Measurements from ENCODE around the gene RNASE7.

RNASE7 gene, protein sequence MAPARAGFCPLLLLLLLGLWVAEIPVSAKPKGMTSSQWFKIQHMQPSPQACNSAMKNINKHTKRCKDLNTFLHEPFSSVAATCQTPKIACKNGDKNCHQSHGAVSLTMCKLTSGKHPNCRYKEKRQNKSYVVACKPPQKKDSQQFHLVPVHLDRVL

DNA sequence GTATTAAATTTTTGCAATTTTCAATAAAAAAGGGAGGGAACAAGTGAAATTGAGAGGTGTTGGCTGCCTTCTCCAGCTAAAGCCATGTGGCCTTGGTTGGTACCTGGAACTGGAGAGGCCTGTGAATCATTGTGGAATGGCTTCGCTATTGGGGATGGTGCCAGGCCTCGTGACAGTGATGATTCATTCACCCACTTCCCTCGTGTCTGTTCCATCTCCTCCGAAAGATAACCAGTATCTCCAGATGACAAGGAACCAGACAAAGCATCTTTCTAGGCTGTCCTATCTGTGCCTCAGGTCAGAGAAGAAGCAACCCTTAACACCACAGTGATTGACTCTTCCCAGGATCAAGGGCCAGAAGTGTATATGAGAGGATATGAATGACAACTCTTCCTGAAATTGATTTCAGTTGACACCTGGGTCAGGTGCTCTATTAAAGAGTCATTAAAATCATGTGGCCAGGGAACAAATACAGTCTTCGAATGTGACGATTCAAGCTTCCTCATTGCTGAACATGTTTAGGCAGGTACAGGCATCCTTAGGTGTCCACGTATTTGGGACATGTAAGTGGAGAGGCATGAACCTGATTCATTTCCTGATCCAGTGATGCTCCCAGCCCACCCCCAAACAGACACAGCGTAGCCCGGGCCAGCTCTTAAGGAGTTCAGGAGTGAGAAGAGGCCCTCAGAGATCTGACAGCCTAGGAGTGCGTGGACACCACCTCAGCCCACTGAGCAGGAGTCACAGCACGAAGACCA lies at the start of gene RNASE7:
Gene RNASE7 (plus strand): TSS at position 687 of the 758 bp plus-strand sequence. CDS start 631 bp downstream, outside the sequence.
- TF ChIP-seq GATA2 (IDR thresholded peaks at IDR 0.05; ENCODE audit: low read depth, low read length) (no peak), GATA3 (IDR thresholded peaks at IDR 0.05; ENCODE audit: low read depth, low read length) (no peak)

DNA sequence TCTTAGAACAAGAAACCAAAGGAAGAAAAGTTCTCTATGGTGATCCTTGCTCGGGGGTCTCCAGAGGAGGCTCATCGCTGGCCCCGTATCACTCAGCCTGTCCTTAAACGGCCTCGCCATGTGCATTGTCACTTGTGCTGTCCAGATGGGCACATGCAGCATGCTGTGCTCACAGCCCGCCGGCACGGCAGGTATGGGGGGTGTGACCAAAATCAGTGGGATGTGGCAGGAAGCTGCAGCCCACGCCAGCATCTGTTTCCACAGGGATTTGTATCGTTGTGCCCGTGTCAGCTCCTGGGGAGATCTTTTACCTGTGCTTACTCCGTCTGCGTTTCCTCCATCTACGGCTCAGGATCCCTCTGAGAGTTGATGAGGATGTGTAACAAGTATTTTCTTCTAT lies 45.6 kb upstream of the RNASE7 start:
- TF ChIP-seq GATA3 (IDR thresholded peaks at IDR 0.05; ENCODE audit: low read depth, low read length) (no peak), GATA2 (IDR thresholded peaks at IDR 0.05; ENCODE audit: low read depth, low read length) (no peak)

DNA sequence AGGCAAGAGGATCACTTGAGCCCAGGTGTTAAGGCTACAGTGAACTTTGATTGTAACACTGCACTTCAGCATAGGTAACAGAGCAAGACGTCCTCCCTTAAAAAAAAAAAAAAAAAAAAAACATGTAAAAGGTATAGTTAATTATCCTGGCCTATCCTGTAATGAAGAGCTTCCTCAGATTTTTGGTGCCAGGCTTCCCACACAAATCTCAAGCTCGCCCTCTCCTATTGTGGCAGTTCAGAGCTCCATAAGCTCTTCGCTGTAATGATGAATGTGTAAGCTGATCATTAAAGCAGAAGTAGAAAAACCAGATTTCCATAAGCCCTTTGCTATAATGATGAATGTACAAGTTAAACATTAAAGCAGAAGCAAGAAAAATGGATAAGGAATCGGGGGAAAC lies 45.0 kb upstream of the RNASE7 start:
- no peak for TF ChIP-seq GATA3 (IDR thresholded peaks at IDR 0.05; ENCODE audit: low read depth, low read length)
- no peak for TF ChIP-seq GATA2 (IDR thresholded peaks at IDR 0.05; ENCODE audit: low read depth, low read length)

DNA sequence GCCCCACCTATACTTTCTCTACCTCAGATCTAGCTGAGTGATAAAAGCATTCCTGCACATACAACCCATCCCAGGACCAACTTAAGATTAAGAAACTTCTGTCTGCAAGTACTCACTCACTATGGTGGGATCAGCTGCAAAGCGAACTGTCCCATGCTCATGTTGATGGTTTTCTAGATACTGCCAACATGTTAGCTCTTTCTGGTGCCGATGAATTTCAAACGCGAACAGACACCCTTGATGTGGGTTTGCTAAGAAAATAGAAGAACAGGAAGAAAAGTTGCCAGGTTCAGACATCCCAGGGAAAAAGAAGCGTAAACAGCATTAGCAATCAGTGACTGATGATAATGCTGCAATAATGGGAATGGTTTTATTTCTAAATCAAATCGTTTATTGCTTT lies 44.6 kb upstream of the RNASE7 start:
- TF ChIP-seq GATA2 (IDR thresholded peaks at IDR 0.05; ENCODE audit: low read depth, low read length) (no peak), GATA3 (IDR thresholded peaks at IDR 0.05; ENCODE audit: low read depth, low read length) (no peak)

DNA sequence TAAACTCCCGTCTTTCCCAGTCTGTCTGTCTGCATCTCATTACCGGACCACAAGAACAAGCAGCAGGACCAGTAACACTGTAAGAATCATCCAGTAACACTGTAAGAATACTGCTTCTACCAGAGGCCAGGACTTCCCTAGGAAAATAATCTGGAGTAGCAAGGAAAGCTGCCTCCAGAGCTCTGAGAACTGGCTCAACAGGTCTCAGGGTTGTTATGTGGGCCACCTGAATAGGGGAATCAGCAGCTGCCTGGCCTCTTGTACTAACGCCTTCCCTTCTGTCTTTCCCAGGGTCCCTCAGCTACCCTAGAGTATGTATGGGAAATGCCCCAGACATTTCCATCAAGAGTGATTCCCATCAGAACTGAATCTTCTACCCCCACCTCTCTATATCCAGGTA lies 44.0 kb upstream of the RNASE7 start:
- TF ChIP-seq GATA2 (IDR thresholded peaks at IDR 0.05; ENCODE audit: low read depth, low read length) (no peak), GATA3 (IDR thresholded peaks at IDR 0.05; ENCODE audit: low read depth, low read length) (no peak)

DNA sequence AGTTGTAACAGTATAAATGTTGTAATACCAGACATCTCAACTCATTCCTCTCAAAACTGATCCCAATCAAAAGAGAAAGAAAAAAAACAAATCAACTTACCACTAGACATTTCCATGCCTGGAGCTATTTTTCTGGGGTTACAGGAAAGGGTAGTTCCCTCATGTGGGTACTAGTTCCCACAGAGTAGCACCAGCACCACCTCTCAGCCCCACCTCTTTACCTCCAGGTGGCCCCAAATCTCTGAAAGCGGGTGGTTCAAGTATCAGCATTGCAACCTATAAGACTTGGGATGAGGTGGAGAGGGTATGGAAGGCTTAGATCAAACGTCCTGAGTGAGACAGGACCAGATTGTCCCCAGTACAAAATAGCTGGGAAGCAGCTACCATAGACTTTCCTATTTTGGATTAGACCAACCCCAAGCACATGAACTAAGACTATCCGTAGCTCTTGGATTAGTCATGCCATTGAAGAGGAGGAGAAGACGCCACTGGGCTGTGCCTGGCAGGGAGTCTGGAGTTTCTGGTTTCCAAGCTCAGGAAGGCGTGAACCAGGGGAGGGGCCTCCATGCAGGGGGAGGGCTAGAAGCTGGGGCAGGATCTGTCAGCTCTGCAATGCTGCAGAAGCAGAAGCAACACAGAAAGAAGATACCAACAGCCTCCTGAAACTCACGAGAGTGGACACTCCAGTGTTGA lies 43.3 kb upstream of the RNASE7 start, which contains the start of gene SLC39A2:
Gene SLC39A2 (plus strand): TSS at position 620 of the 693 bp plus-strand sequence. CDS start 154 bp downstream, outside the sequence.
- TF ChIP-seq GATA3 (IDR thresholded peaks at IDR 0.05; ENCODE audit: low read depth, low read length), result no peak
- TF ChIP-seq GATA2 (IDR thresholded peaks at IDR 0.05; ENCODE audit: low read depth, low read length), result no peak

DNA sequence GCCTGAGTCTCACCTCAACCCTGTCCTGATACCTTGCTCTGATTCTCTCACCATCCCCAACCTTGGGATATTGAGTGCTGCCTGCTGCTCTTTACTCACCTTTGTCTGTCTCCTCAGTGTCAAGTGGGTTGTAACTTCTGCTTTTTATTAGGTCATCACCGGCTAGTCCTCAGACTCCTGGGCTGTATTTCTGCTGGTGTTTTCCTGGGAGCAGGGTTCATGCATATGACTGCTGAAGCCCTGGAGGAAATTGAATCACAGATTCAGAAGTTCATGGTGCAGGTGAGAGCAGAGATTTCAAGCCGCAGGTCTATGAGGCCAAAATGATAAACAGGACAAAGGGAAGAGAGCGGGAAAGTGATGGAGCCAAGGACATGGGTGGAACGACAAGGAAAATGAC lies 42.6 kb upstream of the RNASE7 start:
- TF ChIP-seq GATA3 (IDR thresholded peaks at IDR 0.05; ENCODE audit: low read depth, low read length), result no peak

DNA sequence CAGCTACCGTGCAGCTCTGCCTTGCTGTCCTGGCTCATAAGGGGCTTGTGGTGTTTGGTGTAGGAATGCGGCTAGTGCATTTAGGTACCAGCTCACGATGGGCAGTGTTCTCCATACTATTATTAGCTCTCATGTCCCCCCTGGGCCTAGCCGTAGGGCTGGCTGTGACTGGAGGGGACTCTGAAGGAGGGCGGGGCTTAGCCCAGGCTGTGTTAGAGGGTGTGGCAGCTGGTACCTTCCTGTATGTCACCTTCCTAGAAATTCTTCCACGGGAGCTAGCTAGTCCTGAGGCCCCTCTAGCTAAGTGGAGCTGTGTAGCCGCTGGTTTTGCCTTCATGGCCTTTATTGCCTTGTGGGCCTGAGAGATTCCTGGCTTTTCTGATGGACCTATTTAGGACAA lies 40.9 kb upstream of the RNASE7 start:
- TF ChIP-seq GATA3 (IDR thresholded peaks at IDR 0.05; ENCODE audit: low read depth, low read length) (no peak), GATA2 (IDR thresholded peaks at IDR 0.05; ENCODE audit: low read depth, low read length) (no peak)

DNA sequence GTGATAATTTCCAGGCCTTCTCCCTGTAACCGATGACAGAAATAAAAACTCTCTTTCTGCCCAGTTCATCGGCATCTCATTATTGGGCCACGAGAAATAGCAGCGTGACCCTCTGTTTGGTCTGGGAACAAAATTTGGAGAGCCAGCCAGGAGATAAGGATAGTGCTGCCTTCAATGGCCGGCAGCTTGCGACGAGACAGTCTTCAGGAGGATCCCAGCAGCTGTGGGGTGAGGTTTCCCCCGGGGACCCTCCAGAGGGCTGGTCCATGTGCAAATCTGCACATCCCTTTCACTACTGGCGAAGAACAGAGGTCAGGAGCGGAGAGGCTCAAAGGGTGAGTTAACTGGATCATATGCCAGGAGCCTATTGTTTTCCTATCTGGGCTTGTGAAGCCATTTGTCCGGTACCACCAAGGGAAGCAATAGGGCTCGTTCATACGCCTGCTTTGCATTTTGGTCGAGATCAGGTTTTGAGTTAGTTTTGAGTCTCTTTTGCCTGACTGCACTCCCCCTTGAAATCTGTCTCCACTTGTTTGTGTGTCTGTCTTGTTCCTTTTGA lies 38.3 kb upstream of the RNASE7 start:
- no peak for TF ChIP-seq GATA3 (IDR thresholded peaks at IDR 0.05; ENCODE audit: low read depth, low read length)
- TF ChIP-seq GATA2 (IDR thresholded peaks at IDR 0.05; ENCODE audit: low read depth, low read length), result no peak

DNA sequence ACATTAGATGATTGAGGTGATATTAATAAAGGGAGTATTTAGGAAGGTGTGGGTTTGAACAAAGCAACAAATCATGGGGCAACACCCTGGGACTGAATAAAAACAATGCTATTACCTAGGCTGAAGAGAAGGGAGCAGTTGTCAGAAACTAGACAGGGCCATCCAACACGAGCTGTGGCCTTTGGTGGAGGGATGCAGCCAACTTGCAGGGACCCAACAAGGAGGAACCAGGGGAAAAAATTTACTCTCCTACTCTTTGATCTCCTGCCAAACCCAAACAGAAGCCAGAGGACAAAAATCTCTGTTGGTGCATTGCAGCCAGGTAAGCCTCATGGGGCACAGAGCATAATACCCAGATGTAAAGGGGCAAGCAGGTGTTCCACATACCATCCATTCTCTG lies 31.0 kb upstream of the RNASE7 start:
- no peak for TF ChIP-seq GATA3 (IDR thresholded peaks at IDR 0.05; ENCODE audit: low read depth, low read length)
- no peak for TF ChIP-seq GATA2 (IDR thresholded peaks at IDR 0.05; ENCODE audit: low read depth, low read length)

DNA sequence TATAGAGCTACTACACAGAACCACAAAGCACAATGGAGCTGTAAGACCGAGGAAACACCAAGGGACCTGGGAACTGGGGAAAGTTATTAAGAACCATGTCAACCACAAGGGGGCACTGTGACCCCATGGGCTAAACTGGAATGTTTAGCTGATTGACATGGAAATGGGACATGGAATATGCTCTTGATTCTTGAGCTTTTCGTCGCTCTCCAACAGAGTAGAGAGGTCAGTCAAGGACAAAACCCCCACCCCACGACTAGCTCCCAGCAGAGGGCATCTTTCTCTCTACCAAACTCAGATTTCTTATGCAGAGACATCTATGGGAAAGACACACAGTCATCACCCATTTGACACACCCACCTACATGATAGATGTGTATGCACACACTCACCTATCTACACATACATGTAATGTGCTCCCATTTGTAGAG lies 27.4 kb upstream of the RNASE7 start:
- TF ChIP-seq GATA3 (IDR thresholded peaks at IDR 0.05; ENCODE audit: low read depth, low read length), result no peak
- no peak for TF ChIP-seq GATA2 (IDR thresholded peaks at IDR 0.05; ENCODE audit: low read depth, low read length)

DNA sequence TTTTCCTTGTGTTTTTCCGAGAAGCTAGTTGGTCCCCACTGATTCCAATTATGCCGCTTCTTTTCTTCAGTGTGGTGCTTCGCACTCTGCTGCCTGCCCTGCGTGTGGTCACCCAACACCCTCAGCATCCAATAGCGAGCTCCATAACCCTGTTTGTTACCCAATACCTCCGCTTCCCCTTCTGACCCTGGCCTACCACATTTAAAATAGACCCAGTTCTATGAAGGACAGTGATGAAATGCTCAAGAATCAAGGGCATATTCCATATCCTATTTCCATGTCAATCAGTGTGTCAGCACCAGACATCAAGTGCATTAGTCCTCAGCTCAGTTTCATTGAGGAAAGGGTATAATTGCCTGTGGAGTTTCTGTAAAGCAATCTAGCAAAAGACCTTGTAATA lies 26.9 kb upstream of the RNASE7 start:
- TF ChIP-seq GATA3 (IDR thresholded peaks at IDR 0.05; ENCODE audit: low read depth, low read length) (no peak), GATA2 (IDR thresholded peaks at IDR 0.05; ENCODE audit: low read depth, low read length) (no peak)

DNA sequence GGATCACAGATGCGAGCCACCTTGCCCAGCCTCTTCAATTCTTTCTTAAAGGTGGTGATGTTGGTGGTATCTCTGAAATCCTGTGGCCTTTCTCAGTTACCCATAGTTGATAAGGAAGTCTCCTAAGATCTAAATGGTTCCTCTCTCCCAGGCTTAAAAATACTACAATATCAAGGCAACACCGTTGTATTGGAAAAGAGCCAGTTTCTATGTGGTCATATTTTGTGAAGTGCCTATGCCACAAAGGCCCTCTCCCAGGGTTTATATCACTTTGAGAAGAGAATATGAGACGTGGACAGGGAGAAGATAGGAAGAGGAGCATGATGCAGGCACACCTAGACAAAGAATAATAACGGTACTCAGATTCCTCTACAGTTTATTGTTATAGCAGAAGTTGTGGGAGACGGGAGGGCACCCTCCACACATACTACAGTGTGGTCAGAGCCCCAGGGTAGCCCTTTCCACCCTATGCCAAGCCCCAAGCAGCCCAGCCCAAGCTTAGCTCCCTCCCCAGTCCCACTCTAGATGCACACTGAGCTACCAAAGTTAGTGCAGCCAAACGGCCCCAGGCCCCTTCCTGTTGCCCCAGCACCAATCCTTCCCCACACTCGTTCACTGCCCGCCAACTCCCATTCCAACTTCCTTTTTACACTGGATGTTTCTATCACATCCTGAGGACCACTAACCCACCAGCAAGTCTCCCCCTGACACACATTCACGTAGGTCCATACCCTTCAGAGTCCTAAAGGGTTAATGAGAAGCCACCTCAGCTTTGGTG lies 25.6 kb upstream of the RNASE7 start:
- no peak for TF ChIP-seq GATA3 (IDR thresholded peaks at IDR 0.05; ENCODE audit: low read depth, low read length)
- no peak for TF ChIP-seq GATA2 (IDR thresholded peaks at IDR 0.05; ENCODE audit: low read depth, low read length)
